Neutrophil (primary cell): ENCODE measurements around the gene COA1.
"Not testable (repeated sequence)": the region's sequence is repeated elsewhere in the genome, so short reads cannot be mapped to it uniquely, and the experiment has no call there.

Source experiments
- H3K27ac ChIP-seq: fragments of 200-600 bp; sonication (generic); 2 replicates; pipeline ENCODE4 v1.5.1; 2016; ENCODE audit warnings: mild to moderate bottlenecking, moderate library complexity
- H3K27me3 ChIP-seq: fragments of 200-600 bp; sonication (generic); 2 replicates; pipeline ENCODE4 v1.6.0; 2016; ENCODE audit warnings: mild to moderate bottlenecking
- H3K36me3 ChIP-seq: fragments of 200-600 bp; sonication (generic); 2 replicates; pipeline ENCODE4 v1.5.1; 2017
- H3K4me1 ChIP-seq, 2 experiments: fragments of 200-600 bp in 1 of 2; sonication (generic) in 1 of 2; 1 replicate in 1 of 2; 2 replicates in 1 of 2; pipeline versions ENCODE4 v1.5.1 to v1.6.1; 2013 to 2016; ENCODE audit warnings: low read depth in 1 of 2, low read length in 1 of 2, mild to moderate bottlenecking in 1 of 2, moderate library complexity in 1 of 2; ENCODE audit not compliant: control insufficient read depth in 1 of 2, insufficient read depth in 1 of 2
- H3K4me3 ChIP-seq, 2 experiments: fragments of 200-600 bp in 1 of 2; sonication (generic) in 1 of 2; 1 replicate in 1 of 2; 2 replicates in 1 of 2; pipeline ENCODE4 v1.5.1; 2013 to 2016; ENCODE audit warnings: low read depth in 1 of 2, low read length in 1 of 2, mild to moderate bottlenecking in 1 of 2, moderate library complexity in 1 of 2
- H3K9me3 ChIP-seq: fragments of 200-600 bp; sonication (generic); 2 replicates; pipeline ENCODE4 v1.5.1; 2016
- TF ChIP-seq, protein P1 (sequence below): fragments of 200-600 bp; sonication (generic); IDR thresholded peaks from 2 replicates; pipeline ENCODE4 v1.5.1; 2016; ENCODE audit warnings: antibody characterized with exemption

COA1 gene, protein sequence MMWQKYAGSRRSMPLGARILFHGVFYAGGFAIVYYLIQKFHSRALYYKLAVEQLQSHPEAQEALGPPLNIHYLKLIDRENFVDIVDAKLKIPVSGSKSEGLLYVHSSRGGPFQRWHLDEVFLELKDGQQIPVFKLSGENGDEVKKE

DNA sequence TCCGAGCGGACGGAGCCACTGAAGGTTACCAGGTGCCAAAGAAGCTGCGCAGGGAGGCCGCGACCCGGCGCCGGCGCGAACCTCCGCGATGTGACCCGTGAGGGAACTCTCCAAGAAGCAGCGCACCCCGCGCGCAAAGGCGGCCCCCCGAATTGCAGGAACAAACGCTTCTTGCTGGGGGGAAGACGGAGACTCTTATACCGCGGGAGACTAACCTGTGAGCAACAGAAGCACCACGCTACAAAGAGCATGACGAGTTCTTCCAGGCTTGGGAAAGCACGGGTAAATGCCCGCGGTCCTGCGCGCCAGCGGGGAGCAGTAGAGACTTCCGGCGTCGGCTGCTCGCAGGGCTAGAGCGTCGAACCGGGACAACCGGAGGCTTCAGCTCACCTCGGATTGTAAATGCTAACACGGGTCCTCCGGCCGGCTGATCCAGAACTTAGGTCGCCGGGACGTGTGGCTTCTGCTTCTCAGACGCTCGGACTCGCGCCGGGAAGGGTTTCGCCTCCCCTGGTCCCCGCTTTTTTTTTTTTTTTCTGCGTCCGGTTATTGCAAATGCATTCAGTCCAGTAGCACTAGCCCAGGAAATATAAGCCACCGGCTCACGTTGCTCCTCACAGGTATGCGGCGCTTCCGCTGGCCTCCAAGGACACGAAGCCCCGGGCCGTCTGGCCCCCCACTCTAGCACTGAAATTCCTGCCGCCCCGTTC lies at the start of gene COA1:
Gene COA1 (minus strand): TSS at position 310 of the 710 bp plus-strand sequence. CDS start 80,909 bp downstream, outside the sequence.
- Histone ChIP-seq H3K9me3 (no peaks in the 10 kb centered on the region), H3K4me3 (peak within 1 kb of the TSS; percentile 78 to 92), H3K36me3 (no peaks in the 10 kb centered on the region), H3K27ac (peak within 1 kb of the TSS; percentile 65), H3K27me3 (no peaks in the 10 kb centered on the region), H3K4me1 (peaks cover 12 to 15% of the 10 kb centered on the region in 2 experiments)
- TF ChIP-seq, protein P1, sequence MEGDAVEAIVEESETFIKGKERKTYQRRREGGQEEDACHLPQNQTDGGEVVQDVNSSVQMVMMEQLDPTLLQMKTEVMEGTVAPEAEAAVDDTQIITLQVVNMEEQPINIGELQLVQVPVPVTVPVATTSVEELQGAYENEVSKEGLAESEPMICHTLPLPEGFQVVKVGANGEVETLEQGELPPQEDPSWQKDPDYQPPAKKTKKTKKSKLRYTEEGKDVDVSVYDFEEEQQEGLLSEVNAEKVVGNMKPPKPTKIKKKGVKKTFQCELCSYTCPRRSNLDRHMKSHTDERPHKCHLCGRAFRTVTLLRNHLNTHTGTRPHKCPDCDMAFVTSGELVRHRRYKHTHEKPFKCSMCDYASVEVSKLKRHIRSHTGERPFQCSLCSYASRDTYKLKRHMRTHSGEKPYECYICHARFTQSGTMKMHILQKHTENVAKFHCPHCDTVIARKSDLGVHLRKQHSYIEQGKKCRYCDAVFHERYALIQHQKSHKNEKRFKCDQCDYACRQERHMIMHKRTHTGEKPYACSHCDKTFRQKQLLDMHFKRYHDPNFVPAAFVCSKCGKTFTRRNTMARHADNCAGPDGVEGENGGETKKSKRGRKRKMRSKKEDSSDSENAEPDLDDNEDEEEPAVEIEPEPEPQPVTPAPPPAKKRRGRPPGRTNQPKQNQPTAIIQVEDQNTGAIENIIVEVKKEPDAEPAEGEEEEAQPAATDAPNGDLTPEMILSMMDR, result no peak

DNA sequence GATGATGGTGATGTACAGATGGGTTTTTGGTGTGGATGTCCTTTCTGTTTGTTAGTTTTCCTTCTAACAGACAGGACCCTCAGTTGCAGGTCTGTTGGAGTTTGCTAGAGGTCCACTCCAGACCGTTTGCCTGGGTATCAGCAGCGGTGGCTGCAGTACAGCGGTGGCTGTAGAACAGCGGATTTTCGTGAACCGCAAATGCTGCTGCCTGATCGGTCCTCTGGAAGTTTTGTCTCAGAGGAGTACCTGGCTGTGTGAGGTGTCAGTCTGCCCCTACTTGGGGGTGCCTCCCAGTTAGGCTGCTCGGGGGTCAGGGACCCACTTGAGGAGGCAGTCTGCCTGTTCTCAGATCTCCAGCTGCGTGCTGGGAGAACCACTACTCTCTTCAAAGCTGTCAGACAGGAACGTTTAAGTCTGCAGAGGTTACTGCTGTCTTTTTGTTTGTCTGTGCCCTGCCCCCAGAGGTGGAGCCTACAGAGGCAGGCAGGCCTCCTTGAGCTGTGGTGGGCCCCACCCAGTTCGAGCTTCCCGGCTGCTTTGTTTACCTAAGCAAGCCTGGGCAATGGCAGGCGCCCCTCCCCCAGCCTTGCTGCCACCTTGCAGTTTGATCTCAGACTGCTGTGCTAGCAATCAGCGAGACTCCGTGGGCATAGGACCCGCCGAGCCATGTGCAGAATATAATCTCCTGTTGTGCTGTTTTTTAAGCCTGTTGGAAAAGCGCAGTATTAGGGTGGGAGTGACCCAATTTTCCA lies 49.1 kb upstream of the COA1 start:
- H3K9me3 ChIP-seq, H3K4me3 ChIP-seq, H3K36me3 ChIP-seq, H3K27ac ChIP-seq, H3K27me3 ChIP-seq: not testable (repeated sequence)
- H3K4me1 ChIP-seq, result peaks cover 8 to 15% of the 10 kb centered on the region in 2 experiments

DNA sequence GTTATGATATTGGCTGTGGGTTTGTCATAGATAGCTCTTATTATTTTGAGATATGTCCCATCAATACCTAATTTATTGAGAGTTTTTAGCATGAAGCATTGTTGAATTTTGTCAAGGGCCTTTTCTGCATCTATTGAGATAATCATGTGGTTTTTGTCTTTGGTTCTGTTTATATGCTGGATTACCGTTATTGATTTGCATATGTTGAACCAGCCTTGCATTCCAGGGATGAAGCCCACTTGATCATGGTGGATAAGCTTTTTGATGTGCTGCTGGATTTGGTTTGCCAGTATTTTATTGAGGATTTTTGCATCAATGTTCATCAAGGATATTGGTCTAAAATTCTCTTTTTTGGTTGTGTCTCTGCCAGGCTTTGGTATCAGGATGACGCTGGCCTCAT lies 45.9 kb upstream of the COA1 start:
- not testable (repeated sequence) for H3K27me3 ChIP-seq, H3K27ac ChIP-seq, H3K4me3 ChIP-seq, H3K4me1 ChIP-seq, H3K9me3 ChIP-seq
- peaks cover 17% of the 10 kb centered on the region for H3K36me3 ChIP-seq

DNA sequence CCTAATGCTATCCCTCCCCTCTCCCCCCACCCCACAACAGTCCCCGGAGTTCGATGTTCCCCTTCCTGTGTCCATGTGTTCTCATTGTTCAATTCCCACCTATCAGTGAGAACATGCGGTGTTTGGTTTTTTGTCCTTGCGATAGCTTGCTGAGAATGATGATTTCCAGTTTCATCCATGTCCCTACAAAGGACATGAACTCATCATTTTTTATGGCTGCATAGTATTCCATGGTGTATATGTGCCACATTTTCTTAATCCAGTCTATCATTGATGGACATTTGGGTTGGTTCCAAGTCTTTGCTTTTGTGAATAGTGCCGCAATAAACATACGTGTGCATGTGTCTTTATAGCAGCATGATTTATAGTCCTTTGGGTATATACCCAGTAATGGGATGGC lies 43.9 kb upstream of the COA1 start:
- not testable (repeated sequence) for H3K27me3 ChIP-seq, H3K4me3 ChIP-seq, H3K9me3 ChIP-seq, H3K27ac ChIP-seq, H3K4me1 ChIP-seq
- H3K36me3 ChIP-seq, result peaks cover 12% of the 10 kb centered on the region

DNA sequence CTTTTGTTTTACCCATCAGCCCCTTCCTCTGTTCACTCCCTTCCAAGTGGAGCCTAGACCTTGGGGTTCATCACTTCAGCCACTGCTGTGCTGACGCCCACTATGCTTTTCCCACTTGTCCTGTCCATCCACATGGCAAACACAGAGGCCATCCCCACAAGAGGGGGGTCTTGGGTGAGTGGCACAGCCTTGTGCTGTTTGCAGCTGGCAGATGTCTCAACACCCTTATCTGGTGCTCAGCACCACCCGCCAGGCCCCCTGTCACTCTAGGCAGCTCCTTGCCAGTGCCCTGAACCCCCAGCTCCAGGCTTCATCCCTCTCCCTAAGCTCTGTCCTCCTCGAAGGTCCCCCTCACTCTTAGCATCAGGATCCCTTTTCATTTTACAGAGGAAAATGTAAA lies 42.2 kb upstream of the COA1 start:
- no peaks in the 10 kb centered on the region for H3K9me3 ChIP-seq
- TF ChIP-seq, protein P1, result no peak
- no peak overlapping the region for H3K4me3 ChIP-seq
- H3K4me1 ChIP-seq, result no peaks in the 10 kb centered on the region
- H3K36me3 ChIP-seq, result peaks cover 12% of the 10 kb centered on the region
- no peaks in the 10 kb centered on the region for H3K27me3 ChIP-seq
- H3K27ac ChIP-seq, result no peak overlapping the region

DNA sequence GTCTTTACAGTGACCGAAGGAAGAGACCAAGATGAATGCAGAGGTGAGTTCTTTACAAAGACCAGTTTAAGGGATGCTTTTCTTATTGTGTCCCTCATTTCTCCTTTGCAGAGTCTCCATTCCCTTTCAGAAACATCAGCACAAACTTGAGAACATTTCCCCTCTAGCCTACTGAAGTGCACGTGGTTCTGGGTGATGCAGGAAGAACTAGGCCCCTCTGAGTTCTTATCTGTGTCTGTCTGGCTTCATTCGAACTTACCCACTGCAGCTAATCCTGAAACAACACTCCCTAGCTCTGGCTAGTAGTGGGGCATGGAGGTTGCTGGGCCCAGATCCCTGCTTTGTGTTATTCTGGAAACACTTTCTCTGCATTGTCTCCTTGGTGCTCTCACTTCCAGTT lies 41.8 kb upstream of the COA1 start:
- no peak overlapping the region for H3K4me3 ChIP-seq
- peaks cover 12% of the 10 kb centered on the region for H3K36me3 ChIP-seq
- H3K9me3 ChIP-seq, result no peaks in the 10 kb centered on the region
- no peak overlapping the region for H3K27ac ChIP-seq
- no peaks in the 10 kb centered on the region for H3K4me1 ChIP-seq
- H3K27me3 ChIP-seq, result no peaks in the 10 kb centered on the region
- TF ChIP-seq, protein P1, result no peak
